ENCODE results near the gene TUBA3D. TPM values are rescaled to one million over a fixed set of nuclear protein-coding genes. Genes with fewer than 3 reads are reported as not detected.
"Not testable (repeated sequence)": the region's sequence is repeated elsewhere in the genome, so short reads cannot be mapped to it uniquely, and the experiment has no call there.

The TUBA3D gene
- total and polyA plus RNA-seq, 2 experiments from 2014 or later, result 86.7 to 126 TPM

GRCh38 chr2:131531547-131532185 lies 55.7 kb downstream of the TUBA3D start:
- H4K20me1 ChIP-seq (ENCODE audit: insufficient read depth, poor library complexity, severe bottlenecking); DNase-seq (ENCODE audit: low spot score); H3K4me1 ChIP-seq (ENCODE audit: insufficient read depth); H2AFZ ChIP-seq; H3K79me2 ChIP-seq; H3K4me2 ChIP-seq; H3K9me2 ChIP-seq (replicated peaks; ENCODE audit: insufficient read depth); H3K4me3 ChIP-seq; H3K27me3 ChIP-seq; H3K36me3 ChIP-seq (replicated peaks; ENCODE audit: insufficient read depth, low read depth); H3K9me3 ChIP-seq (ENCODE audit: low read depth); H3K27ac ChIP-seq: not testable (repeated sequence)
- WGBS (ENCODE audit: low lambda C conversion rate, missing lambda C conversion rate), result 95% methylated on average over 8 of the region's 11 CpGs

Small RNA genes within 50 kb of the gene (microRNA-seq; reads per million reads assigned to microRNA genes)
- gene MIR4784, result not detected

Other genes starting within 250 kb of the TUBA3D start
- gene RAB6D, start 112.0 kb upstream of the TUBA3D start, total RNA-seq, result 3.0 and 3.5 TPM in 2 replicates
- gene RAB6D, start 112.0 kb upstream of the TUBA3D start, polyA plus RNA-seq, result 1.3 and 1.5 TPM in 2 replicates
- gene MZT2A, start 16.3 kb downstream of the TUBA3D start, total RNA-seq, result 118 TPM in 2 replicates
- gene MZT2A, start 16.3 kb downstream of the TUBA3D start, polyA plus RNA-seq, result 211 TPM in 2 replicates
- 9.4 and 10.6 TPM in 2 replicates for gene CCDC74A, start 51.8 kb downstream of the TUBA3D start, total RNA-seq
- 8.0 and 9.0 TPM in 2 replicates for gene CCDC74A, start 51.8 kb downstream of the TUBA3D start, polyA plus RNA-seq